OCI-LY1 (cell line): ENCODE data around the gene PCBP1.

Experiments
- H2AFZ ChIP-seq: fragments of 200-600 bp; sonication (generic), shearing (Covaris generic); 2 replicates; pipeline ENCODE4 v1.6.0; 2014; ENCODE audit warnings: antibody characterized with exemption, mild to moderate bottlenecking, low read length
- H3F3A ChIP-seq: fragments of 200-600 bp; sonication (generic), shearing (Covaris generic); 2 replicates; pipeline ENCODE4 v1.6.0; 2014; ENCODE audit warnings: mild to moderate bottlenecking, antibody characterized with exemption, low read length, moderate library complexity; ENCODE audit not compliant: insufficient read depth
- H3K27ac ChIP-seq: fragments of 200-600 bp; sonication (generic); 2 replicates; pipeline ENCODE4 v1.5.1; 2014; ENCODE audit warnings: low read length, mixed run types, mild to moderate bottlenecking, low read depth; ENCODE audit not compliant: poor library complexity, severe bottlenecking
- H3K27me3 ChIP-seq: fragments of 200-600 bp; sonication (generic); 2 replicates; pipeline ENCODE4 v1.6.0; 2014; ENCODE audit warnings: antibody characterized with exemption, mild to moderate bottlenecking, low read length, moderate library complexity; ENCODE audit not compliant: insufficient read depth
- H3K36me3 ChIP-seq: fragments of 200-600 bp; sonication (generic); 2 replicates; pipeline ENCODE4 v1.6.1; 2014; ENCODE audit warnings: mild to moderate bottlenecking, antibody characterized with exemption, low read length, moderate library complexity, mixed read lengths; ENCODE audit not compliant: insufficient read depth
- H3K4me1 ChIP-seq: fragments of 200-600 bp; sonication (generic); 2 replicates; pipeline ENCODE4 v1.5.1; 2014; ENCODE audit warnings: mild to moderate bottlenecking, low read length, moderate library complexity; ENCODE audit not compliant: insufficient read depth, severe bottlenecking
- H3K4me2 ChIP-seq: fragments of 200-600 bp; sonication (generic), shearing (Covaris generic); 2 replicates; pipeline ENCODE4 v1.6.1; 2014; ENCODE audit warnings: low read length
- H3K4me3 ChIP-seq: fragments of 200-600 bp; sonication (generic); 2 replicates; pipeline ENCODE4 v1.5.1; 2014; ENCODE audit warnings: low read length, low read depth, mild to moderate bottlenecking, mixed read lengths; ENCODE audit not compliant: poor library complexity, severe bottlenecking
- H3K79me2 ChIP-seq: fragments of 200-600 bp; shearing (Covaris generic); 2 replicates; pipeline ENCODE4 v1.6.1; 2016; ENCODE audit warnings: mixed run types, low read length, mixed read lengths; ENCODE audit not compliant: insufficient read depth
- H3K9ac ChIP-seq: fragments of 200-600 bp; sonication (generic), shearing (Covaris generic); 2 replicates; pipeline ENCODE4 v1.6.1; 2014; ENCODE audit warnings: mild to moderate bottlenecking, low read length, mixed read lengths
- H3K9me2 ChIP-seq: fragments of 200-600 bp; sonication (generic), shearing (Covaris generic); 2 replicates; pipeline ENCODE4 v1.6.1; 2014; ENCODE audit warnings: low read depth, mild to moderate bottlenecking, low read length, mixed read lengths
- H3K9me3 ChIP-seq: fragments of 200-600 bp; shearing (Covaris generic); 2 replicates; pipeline ENCODE4 v1.6.1; 2014; ENCODE audit warnings: low read length, mixed read lengths
- H4K20me1 ChIP-seq: fragments of 200-600 bp; sonication (generic), shearing (Covaris generic); 2 replicates; pipeline ENCODE4 v1.6.0; 2016; ENCODE audit warnings: mild to moderate bottlenecking, low read length; ENCODE audit not compliant: insufficient read depth
- CTCF ChIP-seq: fragments of 200-600 bp; sonication (generic), shearing (Covaris generic); IDR thresholded peaks from 2 replicates; pipeline ENCODE4 v1.5.1; 2017; ENCODE audit warnings: mild to moderate bottlenecking, antibody characterized with exemption, low read length, moderate library complexity, mixed read lengths
- EZH2 ChIP-seq: fragments of 200-600 bp; sonication (generic), shearing (Covaris generic); IDR thresholded peaks from 2 replicates; pipeline ENCODE4 v1.8.0; 2017; ENCODE audit warnings: borderline replicate concordance, mixed run types, mild to moderate bottlenecking, antibody characterized with exemption, low read length, moderate library complexity, mixed read lengths

Gene PCBP1

GRCh38 chr2:70086278-70086837 is 919 bp upstream of the PCBP1 start:
- Histone ChIP-seq H3K36me3 (peaks cover 38% of the 10 kb centered on the region), H3K79me2 (peaks cover 19% of the 10 kb centered on the region)

GRCh38 chr2:70087702-70088597 is 673 bp downstream of the PCBP1 start:
- Histone ChIP-seq H2AFZ (no peak overlapping the region), H3K27ac (peak overlapping the region; percentile 100), H3F3A (peaks cover 14% of the 10 kb centered on the region; the same call in 1 of the 2 replicates)

More at GRCh38 chr2:70086278-70086837, 919 bp upstream of the PCBP1 start:
- no peaks in the 10 kb centered on the region for H3K9me2 ChIP-seq
- no peak overlapping the region for H2AFZ ChIP-seq
- peaks cover 8% of the 10 kb centered on the region; the same call in 1 of the 2 replicates for H3F3A ChIP-seq
- H3K4me2 ChIP-seq, result peak overlapping the region; percentile 94
- H3K27ac ChIP-seq, result peak overlapping the region; percentile 100
- H3K4me3 ChIP-seq, result peak overlapping the region; percentile 98
- no peaks in the 10 kb centered on the region for H3K9me3 ChIP-seq
- H3K9ac ChIP-seq, result peak overlapping the region; percentile 99
- TF ChIP-seq EZH2 (no peak), CTCF (no peak)
- no peaks in the 10 kb centered on the region for H3K27me3 ChIP-seq
- no peaks in the 10 kb centered on the region for H4K20me1 ChIP-seq
- H3K4me1 ChIP-seq, result peaks cover 60% of the 10 kb centered on the region

More at GRCh38 chr2:70087702-70088597, 673 bp downstream of the PCBP1 start:
- no peak for TF ChIP-seq EZH2
- 0 out of 2 replicates have a peak, but pooled peaks have one; percentile 5 for TF ChIP-seq CTCF
- H3K4me3 ChIP-seq, result peak overlapping the region; percentile 98
- H3K4me1 ChIP-seq, result peaks cover 62% of the 10 kb centered on the region
- H3K4me2 ChIP-seq, result peak overlapping the region; percentile 86
- no peaks in the 10 kb centered on the region for H3K9me3 ChIP-seq
- no peaks in the 10 kb centered on the region for H3K27me3 ChIP-seq
- H4K20me1 ChIP-seq, result no peaks in the 10 kb centered on the region
- H3K9ac ChIP-seq, result peak overlapping the region; percentile 100
- peaks cover 31% of the 10 kb centered on the region for H3K36me3 ChIP-seq
- no peaks in the 10 kb centered on the region for H3K9me2 ChIP-seq
- peaks cover 19% of the 10 kb centered on the region for H3K79me2 ChIP-seq
